Measurements from ENCODE around the gene PSMD5.

The PSMD5 gene

DNA sequence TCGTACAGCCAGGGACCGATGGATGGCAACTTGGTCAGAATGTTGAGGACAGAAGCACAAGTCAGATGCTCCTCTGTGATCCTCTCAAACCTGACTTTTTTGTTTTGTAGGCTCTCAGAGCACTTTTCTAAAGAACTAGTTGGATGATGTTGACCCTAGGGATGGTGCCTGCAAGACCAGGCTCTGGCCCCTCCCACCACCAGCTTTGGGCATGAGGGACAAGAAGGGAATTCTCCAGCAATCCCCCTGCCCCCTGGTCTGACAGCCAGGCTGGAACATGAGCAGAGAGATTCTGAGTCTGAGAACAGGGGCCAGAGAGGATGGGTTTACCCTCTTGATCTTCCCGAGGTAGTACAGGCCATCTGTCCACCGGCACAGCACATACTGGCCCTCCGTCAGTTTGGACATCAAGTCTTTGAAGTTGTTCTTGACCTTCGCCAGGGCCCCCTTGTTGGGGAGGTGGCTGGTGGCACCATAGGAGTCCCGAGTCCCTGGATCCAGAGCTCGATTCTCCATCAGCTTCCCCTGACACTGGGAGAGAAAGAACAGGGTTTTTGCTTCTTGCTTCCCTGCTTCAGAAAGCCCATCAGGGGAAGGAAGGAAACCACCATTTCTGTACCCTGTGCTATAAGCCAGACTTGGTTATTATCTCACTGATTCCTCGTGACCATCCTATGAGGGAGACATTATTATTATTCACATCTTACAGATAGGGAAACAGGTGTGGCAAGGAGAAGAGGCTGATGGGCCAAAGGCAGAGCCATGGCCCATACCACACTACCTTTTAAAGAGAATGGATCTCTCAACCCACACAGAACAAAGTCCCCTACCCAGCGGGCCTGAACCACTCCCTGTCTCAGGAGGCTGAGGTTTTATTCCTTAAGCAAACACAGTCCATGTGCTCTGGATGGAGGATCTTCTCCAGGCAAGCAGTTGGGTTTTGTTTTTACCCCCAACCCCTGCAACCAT is 31.8 kb upstream of the PSMD5 start:
- DNase-seq, result no peak

DNA sequence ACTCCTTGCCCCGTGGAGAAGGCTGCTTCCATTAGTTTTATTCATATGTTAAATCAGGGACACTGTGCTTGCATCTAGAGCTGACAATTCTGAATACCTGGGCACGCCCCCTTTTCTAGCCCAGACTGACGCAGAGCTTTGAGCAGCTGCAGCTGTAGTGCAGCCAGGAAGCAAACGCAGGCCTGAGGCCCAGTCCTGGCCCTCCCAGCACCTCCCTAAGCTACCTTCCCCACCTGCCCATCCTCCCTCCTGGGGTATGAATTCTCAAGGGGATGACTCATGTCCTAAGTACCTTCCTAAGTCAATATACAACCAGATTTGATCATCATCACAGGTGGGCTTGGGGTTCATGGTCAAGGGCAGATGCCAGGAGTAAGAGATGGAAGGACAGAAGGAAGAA is 30.8 kb upstream of the PSMD5 start:
- no peak for DNase-seq

DNA sequence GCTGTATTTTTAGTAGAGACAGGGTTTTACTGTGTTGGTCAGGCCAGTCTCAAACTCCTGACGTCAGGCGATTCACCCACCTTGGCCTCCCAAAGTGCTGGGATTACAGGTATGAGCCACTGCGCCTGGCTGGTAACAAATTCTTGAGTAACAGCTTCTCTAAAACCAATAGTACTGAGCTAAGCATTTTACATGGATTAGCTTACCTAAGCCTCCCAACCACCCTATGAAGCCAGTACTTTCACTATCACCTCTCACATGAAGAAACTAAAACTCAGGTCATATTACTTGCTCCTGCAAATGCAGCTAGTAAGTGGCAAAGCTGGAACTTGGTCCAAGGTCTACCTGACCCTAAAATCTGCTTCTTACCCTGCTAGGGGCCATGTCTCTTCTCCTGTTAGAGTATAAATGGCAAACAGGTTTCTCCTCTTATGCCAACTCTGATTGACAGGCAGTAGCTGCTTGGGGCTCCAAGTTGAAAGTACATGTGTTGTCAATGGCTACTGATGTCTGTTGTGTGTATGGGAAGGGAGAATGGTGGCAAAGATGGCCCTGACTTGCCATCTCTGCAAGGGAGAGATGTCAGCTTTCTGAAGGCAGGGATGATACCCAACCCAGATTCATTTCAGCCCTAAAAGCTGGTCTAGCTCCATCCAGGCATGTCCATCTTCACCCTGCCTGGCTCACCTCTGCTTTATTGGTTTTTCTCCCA is 30.2 kb upstream of the PSMD5 start:
- no peak for DNase-seq

DNA sequence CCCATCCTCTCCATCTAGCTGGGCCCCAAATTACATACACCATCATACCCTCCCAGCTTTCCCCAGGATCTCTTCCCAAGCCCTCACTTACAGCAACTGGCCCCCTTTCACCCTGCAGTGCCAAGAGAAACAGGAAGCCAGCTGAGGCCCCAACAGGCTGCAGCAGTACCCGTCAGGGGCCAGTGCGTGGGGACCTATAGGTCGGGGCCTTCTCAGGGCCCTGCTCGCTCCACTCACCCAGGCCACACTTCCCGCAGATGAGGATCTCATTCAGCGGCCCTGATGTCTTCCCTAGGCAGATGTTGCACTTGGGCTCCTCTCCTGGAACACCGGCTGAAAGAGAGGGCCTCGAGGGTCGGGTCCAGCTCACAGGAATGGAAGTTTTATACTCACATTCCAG is 27.5 kb upstream of the PSMD5 start:
- DNase-seq, result no peak

DNA sequence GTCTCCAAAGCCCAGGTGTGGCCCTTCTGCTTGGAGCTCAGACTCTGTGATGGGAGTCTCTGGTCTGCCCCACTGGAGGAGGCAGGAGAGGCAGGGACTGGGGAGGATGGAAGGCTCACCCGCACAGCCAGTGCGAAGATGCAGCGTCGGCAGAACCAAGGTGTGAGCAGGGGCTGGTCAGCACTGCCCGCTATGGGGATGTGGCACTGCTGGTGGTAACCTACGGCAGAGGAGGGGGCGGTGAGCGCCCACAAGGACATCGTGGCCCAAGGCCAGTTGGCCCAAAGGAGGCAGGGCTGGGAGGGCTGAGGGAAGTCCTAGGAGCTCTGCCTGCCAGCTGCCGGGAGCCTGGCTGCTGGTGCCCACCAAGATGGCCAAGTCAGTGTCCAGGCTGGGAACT is 27.0 kb upstream of the PSMD5 start:
- DNase-seq, result no peak

DNA sequence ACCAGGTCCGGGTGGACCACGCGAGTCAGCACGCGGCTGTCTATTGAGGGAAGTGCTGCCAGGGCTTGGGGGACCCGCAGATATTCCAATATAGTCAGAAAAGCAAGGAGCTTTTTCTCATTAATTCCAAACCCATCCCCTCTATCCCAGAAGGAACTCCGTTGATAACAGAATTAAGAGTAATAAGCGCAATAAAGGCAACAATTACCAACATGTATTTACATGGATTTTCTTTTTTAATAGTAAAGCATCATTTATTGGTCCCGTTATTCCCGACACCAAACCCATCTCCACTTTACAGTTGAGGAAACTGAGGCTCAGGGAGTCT is 26.6 kb upstream of the PSMD5 start:
- DNase-seq, result no peak

DNA sequence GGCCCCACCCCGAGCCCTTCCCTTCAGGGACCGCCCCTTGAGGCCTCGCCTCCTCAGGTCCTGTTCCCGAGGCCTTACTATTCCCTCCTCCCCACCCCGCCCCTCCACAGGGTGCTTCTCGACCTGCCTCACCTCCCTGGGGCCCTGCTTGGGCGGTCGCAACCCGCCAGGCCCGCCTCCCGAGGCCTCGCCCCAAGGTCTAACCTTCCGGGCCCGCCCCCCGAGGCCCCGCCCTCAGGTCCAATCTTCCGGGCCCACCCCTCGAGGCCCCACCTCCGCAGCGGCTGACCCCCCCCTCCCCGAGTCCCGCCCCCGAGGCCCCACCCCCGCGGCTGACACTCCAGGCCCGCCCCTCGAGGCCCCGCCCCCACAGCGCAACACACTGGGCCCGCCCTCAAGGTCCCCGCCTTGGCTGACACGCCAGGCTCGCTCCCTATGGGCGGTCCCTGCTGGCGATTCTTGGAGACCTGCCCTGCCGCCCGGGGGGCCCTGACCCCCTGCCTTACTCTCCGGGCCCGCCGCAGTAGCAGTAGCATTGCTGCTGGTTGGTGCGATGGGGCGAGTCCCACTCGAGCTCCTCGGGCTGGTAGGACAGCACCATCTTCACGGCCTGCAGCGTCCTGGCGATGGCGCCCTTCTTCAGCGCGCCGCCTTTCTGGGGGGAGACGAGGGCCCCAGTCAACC is 26.1 kb upstream of the PSMD5 start:
- no peak for DNase-seq

DNA sequence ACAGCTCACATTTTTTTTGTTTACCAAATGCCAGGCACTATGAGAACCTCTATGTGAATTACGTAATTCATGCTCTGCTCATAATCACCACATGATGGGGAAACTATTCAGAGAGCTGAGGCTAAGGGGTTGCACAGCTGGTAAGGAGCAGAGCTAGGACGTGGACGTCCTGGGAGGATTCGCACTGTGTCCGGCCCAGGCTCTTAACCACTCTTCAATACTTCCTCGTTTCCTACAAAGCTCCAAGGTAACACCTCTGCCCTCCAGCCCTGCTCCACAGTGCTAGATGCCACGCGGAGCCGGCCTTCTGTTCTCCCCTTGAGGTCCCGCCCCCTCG is 25.6 kb upstream of the PSMD5 start:
- DNase-seq, result no peak

DNA sequence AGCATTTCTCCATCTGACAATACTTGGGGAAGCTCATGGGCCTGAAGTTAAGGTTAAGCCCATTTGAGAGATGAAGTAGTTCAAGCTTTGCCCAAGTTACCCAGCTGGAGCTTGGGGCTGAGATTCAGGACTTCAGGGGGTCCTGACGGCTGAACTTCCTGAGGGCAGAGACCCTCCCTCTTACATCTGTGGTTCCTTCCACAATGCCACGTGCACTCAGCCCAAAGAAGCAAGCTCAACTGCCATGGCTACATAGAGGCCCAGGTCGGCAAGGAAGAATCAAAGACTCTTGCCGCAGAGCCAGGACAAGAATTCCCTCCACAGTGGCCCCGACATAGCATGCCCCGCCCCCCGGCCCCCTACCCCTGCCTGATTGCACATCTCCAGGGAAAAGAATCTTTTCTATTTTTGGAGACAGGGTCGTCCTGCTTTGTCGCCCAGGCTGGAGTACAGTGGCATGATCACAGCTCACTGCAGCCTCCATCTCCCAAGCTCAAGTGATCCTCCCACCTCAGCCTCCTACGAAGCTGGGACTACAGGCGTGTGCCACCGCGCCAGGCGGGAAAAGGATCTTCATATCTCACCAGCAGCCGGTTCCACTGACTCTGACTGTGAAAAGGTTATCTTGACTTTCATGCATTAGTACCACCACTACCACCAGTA is 25.1 kb upstream of the PSMD5 start:
- no peak for DNase-seq

DNA sequence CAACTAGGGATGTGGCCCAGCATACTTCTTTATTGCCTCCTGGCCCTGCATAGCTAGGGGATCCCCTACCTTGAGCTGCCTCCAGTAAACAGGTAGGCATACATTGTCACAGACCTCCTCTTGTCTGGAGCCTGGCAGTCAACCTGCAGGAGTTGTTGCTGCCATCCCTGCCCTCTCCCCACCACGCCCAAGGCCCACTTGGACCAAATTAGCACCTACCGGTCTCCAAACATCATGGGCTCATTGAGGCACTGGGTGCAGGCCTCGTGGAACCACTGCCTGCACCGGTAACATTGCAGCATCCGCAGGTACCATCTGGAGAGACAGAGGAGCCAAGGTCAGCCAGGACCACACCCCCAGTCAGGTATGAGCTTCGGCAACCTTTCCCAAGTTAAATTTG is 23.9 kb upstream of the PSMD5 start:
- DNase-seq, result no peak

DNA sequence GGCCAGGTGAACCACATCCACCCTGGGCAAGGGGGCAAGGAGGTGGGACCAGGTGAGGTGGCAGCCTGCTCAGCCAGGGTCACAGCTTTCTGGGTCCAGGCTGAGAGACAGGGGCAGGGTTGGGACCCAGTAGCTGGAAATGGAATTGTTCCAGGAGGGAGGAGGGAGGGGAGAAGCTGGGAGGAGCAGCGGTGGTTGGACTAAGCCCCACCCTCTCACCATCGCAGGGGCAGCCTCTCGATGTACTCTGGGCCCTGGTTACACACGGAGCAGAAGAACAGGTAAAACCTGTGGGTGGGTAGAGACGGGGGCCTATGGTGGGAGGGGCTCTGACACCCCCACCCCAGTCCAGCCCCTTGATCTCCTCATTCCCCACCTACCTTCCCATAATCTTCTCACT is 23.1 kb upstream of the PSMD5 start:
- no peak for DNase-seq

DNA sequence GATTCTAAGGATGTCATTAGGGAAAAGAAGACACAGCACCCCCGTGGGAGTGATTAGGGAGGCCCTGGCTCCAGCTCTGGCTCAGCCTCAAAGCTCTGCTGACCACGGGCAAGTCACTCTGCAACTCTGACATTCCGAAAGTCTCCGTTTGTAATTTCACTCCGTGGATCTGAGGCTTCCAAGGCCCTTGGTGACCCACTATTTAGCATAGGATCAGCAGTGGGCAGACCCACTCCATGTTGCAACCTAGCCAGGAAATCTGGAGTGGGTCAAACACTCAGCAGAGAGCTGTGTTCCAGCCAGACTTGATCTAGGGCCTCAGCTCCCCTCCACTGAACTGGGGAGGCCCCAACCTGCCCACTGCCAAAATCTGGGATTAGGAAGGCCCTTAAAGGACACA is 22.5 kb upstream of the PSMD5 start:
- DNase-seq, result no peak

DNA sequence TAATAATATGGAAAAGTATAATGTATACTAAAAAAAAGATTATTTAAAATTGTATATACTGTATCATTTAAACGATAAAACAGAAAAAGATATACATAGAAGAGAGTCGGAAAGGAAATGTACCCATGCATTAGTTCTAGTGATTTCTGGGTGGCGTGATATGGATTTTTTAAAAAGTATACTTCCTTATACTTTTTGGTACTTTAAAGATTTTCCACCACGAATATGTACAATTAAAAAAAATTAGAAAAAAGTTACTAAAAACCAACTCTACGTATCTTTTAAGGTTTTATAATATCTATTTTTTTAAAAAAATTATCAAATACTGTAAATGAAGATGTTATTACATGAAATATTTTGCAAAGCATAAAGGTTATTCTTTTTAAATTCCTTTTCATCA is 22.0 kb upstream of the PSMD5 start:
- no peak for DNase-seq

DNA sequence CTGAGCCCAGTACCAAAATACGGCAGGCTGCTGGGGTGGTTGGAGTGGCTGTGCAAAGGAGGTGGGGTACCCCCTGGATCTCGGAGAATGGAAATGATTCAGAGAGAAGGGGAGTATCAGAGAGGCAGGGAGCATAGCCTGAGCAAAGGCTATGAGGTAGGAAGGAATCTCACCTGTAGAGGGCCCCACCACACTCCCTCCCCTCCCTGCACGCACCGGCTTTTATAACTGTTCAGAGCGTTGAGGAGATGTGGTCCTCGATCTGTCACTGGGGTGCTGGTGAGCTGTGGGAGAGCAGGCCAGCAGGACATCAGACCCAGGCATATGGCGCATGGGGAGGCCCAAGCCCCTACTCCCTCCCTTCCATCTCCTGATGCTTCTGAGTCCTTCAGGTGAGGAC is 21.1 kb upstream of the PSMD5 start:
- DNase-seq, result no peak

DNA sequence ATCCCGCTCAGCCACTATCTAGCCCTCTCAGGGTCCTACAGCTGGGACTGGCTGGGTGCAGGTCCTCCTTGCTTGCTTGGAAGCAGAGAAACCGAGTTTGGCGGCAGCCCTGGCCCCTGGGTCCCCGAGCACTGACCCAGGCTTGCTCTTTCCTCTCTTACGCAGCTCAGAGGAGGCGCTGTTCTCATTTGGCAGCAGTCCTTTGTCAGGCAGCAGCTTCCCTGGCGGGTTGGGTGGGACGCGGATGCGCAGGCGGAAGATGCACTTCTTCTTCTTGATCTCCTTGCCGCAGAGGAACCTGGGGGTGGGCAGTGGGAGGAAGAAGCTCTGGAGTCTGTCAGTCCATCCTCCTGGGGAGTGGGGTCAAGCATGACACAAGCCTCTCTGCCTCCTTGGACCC is 19.7 kb upstream of the PSMD5 start:
- no peak for DNase-seq

DNA sequence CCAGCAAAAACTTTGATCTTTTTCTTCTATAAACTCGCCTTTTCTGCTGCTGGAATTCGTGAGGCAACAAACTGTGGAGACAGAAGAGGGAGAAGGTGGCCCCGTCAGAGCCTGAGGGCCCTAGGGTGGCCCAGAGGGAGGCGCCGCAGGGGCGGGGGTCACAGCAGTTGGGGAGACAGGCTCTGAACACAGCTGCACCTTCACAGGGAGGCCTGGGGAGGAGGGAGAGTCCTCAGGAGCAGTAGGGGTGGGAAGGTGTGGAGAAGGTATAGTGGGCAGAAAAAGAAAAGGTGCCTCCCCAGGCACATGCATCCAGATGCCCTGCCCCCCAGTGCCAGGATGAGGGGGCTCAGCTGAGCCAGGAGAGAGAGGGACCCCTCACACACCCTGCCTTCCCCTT is 19.2 kb upstream of the PSMD5 start:
- no peak for DNase-seq

DNA sequence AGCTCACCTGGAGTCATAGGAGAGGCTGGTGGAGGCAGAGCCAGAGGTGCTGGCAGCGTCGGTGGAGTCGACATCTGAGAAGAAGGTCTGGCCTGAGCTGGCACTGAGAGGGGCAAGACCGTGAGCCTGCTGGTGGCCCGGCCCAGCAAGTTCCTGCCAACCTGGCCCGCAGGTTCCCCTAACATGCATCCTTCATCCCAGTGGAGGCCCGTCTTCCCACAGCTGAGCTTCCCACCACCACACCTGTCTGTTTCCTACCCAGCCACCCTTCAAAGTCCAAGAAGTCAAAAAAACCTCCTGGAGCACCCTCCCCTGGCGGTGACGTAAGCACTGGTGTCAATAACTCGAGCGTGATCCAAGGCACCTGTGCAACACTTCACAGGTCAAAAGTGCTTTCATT is 17.4 kb upstream of the PSMD5 start:
- DNase-seq, result no peak

DNA sequence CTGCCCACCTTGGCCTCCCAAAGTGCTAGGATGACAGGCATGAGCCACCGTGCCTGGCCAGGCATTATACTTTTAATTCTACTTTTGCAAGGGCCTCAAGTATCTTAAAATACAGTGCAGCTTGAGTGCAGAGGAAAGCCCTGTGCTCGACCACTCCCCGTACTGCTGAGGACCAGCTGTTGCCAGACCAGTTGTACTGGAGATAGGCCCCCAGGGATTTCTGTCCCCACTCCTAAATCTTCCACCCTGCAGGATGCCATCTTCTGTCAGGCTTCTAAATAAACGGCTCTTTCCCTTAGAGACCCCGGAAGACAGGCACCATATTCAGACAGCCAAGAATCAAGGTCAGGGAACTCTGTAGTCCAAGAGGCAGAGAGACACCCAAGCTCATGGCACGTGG is 16.6 kb upstream of the PSMD5 start:
- DNase-seq, result no peak

DNA sequence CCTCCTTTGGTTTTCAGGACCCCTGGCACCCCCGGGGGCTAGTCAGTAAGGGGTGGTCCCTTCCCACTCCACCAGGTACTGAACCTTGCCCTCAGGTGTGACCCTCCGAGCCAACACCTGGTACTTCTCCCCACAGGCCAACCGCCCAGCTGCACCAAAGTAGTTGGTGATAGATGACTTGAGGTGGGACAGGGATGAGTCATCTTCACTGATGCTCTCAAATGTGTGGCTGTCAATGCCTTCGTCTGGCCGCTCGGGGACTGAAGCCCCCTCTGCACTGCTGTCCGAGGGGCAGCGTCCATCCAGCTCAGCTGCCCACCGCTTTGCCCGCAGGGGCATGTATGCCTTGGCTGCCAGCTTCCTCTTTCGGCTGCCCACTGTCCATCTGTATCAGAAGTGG is 15.2 kb upstream of the PSMD5 start:
- no peak for DNase-seq

DNA sequence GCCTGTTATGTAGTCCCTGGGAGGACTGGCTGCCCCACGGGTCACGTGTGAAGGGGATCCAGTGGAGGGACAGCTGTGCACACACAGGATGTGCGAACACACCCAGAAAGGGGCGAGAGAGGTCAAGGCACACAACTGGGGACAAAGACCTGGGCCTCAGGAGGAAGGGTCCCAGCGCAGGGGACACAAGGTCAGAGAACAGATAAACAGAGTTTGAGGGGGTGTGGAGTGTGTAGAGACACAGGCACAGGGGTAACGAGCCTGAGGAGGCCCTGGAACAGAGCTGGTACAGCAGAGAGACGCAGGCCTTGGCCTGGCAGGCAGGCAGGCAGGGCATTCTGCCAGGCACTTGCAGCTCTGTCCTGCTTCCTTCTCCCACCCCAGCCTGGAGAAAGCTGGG is 14.8 kb upstream of the PSMD5 start:
- DNase-seq, result peak; percentile 26

DNA sequence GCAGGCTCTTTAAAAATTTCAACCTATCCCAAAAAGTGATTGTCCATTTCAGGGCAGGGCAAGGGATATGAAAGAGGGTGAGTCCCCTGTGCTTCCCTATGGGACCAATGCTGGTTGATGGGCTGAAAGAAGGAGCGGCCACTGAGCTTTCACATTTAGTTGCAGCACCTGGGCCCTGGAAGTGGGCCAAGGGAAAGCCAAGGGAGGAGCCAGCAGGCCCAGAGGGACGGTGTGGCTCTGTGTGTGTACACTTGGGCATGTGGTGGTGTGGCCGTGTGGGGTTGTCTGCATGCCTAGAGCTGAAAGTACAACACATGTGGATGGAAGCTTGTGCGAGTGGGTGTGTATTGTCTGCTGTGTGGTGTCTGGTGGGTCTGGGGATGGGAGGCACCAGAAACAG is 14.0 kb upstream of the PSMD5 start:
- DNase-seq, result peak; percentile 27

DNA sequence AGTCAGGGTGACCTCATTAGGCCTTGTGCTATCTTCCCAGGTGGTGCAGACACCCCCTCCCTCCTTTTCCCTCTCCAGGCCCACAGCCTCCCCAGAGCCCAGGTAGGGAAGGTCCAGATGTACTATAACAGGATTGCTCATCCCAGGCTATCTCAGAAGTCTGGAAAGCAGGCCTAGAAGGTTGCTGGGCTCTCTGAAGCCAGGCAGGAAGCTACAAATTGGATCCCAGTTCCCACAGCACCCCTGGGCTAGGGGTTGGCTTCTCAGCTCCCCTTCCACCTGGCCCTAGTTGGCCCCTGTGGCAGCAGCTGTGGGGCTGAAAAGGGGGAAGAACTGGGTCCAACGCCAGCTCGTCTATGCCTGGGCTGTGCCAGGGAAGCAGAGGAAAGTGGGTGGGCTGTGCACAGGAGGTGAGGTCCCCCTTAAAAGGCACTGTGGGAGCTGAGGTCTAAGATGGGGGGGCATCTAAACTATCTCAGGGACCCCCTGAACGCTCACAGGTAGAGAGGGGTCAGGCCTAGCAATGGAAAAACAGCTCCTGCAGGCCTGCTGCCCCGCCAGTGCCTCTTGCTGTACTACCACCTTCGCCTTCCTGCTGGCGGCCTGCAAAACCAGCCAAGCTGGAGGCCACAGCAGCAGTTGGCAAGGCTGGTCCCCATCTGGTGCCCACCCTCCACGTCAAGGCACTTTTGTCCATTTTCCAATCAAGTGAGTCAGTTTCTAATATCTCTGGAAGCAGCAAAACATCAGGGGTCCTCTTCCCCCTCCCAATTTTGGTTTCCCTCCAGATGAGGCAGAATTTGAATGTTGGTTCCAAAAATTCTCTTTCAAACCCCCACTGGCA is 13.3 kb upstream of the PSMD5 start:
- DNase-seq, result no peak
